ENCODE data around the gene NEGR1. TPM values are rescaled to one million over a fixed set of nuclear protein-coding genes. Genes with fewer than 3 reads are reported as not detected.

The NEGR1 gene
- total RNA-seq, 2 experiments from 2014 or later, result not detected

DNA sequence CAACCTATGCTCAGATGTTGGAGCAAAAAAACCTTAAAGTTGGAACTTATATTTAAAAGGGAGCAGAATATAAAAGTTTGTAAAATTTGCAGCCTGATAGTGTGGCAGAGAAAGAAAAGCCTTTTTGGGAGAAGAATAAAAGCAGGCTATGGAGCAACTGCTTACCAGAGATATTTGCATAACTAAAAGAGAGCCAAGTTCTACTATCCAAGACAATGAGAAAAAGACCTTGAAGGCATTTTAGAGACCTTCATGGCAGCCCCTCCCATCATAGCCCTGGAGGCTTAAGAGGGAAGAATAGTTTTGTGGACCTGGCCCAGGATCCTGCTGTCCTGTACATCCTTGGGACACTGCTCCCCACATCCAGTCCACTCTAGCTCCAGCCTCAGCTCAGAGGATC, 889.0 kb downstream of the NEGR1 start:
- peaks cover 29% of the 10 kb centered on the region for H3K9me3 Mint-ChIP-seq
- no peaks in the 10 kb centered on the region for H3K4me1 Mint-ChIP-seq (ENCODE audit: low read depth)
- no peak for DNase-seq
- no peaks in the 10 kb centered on the region for H3K27me3 Mint-ChIP-seq (ENCODE audit: low read depth)
- intact Hi-C loops (cut with micrococcal nuclease), result no loop called here
- no peaks in the 10 kb centered on the region for H3K36me3 Mint-ChIP-seq (ENCODE audit: low read depth)
- H3K4me3 Mint-ChIP-seq, result no peak overlapping the region
- H3K27ac Mint-ChIP-seq, result no peak overlapping the region
- CTCF ChIA-PET, result no interaction called here

DNA sequence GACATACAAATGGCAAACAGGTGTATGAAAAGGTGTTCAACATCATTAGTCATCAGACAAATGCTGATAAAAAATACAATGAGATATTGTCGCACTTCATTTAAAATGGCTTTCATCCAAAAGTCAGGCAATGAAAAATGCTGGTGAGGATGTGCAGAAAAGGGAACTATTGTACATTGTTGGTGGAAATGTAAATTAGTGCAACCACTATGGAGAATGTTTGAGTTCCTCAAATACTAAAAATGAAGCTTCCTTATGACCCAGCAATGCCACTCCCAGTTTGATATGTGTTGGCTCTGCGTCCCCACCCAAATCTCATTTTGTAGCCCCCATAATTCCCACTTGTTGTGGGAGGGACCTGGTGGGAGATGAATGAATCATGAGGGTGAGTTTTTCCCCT, 891.8 kb downstream of the NEGR1 start:
- CTCF ChIA-PET, result no interaction called here
- DNase-seq, result no peak
- Mint-ChIP-seq H3K27me3 (ENCODE audit: low read depth) (no peaks in the 10 kb centered on the region), H3K4me3 (no peak overlapping the region), H3K36me3 (ENCODE audit: low read depth) (no peaks in the 10 kb centered on the region), H3K9me3 (peaks cover 33% of the 10 kb centered on the region), H3K27ac (no peak overlapping the region), H3K4me1 (ENCODE audit: low read depth) (no peaks in the 10 kb centered on the region)
- intact Hi-C loops (cut with micrococcal nuclease), result no loop called here

DNA sequence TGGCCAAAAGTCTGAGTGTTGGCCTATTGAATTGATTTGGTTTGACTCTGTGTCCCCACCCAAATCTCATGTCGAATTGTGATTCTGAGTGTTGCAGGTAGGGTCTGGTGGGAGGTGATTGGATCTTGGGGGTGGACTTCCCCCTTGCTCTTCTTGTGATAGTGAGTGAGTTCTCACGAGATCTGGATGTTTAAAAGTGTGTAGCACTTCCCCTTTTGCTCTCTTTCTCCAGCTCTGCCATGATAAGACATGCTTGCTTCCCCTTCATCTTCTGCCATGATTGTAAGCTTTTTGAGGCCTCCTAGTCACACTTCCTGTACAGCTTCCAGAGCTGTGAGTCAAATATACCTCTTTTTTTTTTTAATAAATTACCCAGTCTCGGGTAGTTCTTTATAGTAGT, 904.5 kb downstream of the NEGR1 start:
- H3K4me3 Mint-ChIP-seq, result no peak overlapping the region

DNA sequence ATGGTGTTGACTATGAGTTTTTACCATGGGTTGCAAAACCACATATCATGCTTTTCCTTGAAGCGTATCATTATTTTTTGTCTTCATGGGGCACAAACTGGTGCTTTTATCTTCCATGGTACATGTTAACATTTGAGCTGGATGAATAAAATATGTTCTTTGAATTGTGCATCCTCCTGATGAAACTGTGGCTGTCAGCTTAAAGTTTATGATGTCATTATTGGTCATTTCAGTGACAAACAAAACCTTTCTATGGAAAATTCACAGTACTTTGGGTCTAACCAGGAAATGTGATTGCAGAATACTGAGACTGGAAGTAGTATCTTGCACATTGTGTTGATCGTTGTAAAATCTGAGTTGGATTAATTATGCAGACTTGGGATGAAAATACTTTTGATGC, 909.8 kb downstream of the NEGR1 start:
- Mint-ChIP-seq H3K9me3 (peaks cover 2% of the 10 kb centered on the region), H3K27me3 (ENCODE audit: low read depth) (no peaks in the 10 kb centered on the region), H3K4me1 (ENCODE audit: low read depth) (no peaks in the 10 kb centered on the region), H3K36me3 (ENCODE audit: low read depth) (no peaks in the 10 kb centered on the region), H3K27ac (no peak overlapping the region), H3K4me3 (no peak overlapping the region)
- intact Hi-C loops (cut with micrococcal nuclease), result no loop called here
- no peak for DNase-seq
- CTCF ChIA-PET, result no interaction called here

More for the DNA sequence above, 904.5 kb downstream of the NEGR1 start:
- intact Hi-C loops (cut with micrococcal nuclease), result no loop called here
- no peaks in the 10 kb centered on the region for H3K4me1 Mint-ChIP-seq (ENCODE audit: low read depth)
- CTCF ChIA-PET, result no interaction called here
- H3K27me3 Mint-ChIP-seq (ENCODE audit: low read depth), result no peaks in the 10 kb centered on the region
- H3K36me3 Mint-ChIP-seq (ENCODE audit: low read depth), result no peaks in the 10 kb centered on the region
- H3K9me3 Mint-ChIP-seq, result peaks cover 14% of the 10 kb centered on the region
- H3K27ac Mint-ChIP-seq, result no peak overlapping the region
- DNase-seq, result no peak

DNA sequence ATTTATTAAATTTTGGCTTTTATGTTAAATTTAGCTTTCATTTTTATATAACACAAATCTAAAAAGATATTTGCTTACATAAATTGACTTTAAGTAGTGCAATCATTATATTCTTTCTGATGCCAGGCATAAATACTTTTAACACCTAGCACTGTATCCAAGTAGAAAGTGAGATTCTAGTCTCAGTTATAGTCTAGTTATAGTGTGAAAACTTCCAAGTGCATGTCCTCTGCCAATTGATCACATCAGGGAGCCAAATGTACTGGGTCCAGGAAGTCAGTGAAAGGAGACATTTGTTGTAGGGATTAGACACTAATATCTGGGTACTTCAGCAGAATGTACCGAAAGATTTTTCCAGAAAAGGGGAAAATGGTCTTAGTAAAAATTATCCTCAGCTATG, 910.8 kb downstream of the NEGR1 start:
- Mint-ChIP-seq H3K4me3 (no peak overlapping the region), H3K27me3 (ENCODE audit: low read depth) (no peaks in the 10 kb centered on the region), H3K4me1 (ENCODE audit: low read depth) (no peaks in the 10 kb centered on the region), H3K36me3 (ENCODE audit: low read depth) (no peaks in the 10 kb centered on the region), H3K27ac (no peak overlapping the region), H3K9me3 (no peaks in the 10 kb centered on the region)
- intact Hi-C loops (cut with micrococcal nuclease), result no loop called here
- CTCF ChIA-PET, result no interaction called here
- DNase-seq, result no peak

DNA sequence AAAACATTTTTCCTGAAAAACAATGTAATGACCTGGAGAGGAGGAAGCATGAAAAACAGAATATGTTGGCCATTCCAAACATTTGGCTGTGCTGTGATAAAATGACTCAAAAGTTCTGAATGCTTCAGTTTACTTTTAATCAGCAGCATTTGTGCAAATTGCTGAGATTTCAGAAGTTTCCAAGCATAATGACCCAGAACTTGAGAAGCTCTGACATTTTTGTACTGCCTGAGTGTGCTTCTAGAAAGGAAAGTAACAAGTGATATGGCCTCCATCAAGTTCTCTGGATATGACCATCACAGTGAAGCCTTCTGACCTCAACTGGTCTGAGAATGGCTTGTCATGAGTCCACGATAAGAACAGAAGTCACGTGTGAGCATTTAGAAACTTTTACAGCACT, 918.1 kb downstream of the NEGR1 start:
- Mint-ChIP-seq H3K9me3 (peaks cover 5% of the 10 kb centered on the region), H3K36me3 (ENCODE audit: low read depth) (no peaks in the 10 kb centered on the region), H3K4me1 (ENCODE audit: low read depth) (no peaks in the 10 kb centered on the region), H3K4me3 (no peak overlapping the region), H3K27ac (no peak overlapping the region), H3K27me3 (ENCODE audit: low read depth) (no peaks in the 10 kb centered on the region)
- intact Hi-C loops (cut with micrococcal nuclease), result no loop called here
- no peak for DNase-seq
- CTCF ChIA-PET, result no interaction called here

DNA sequence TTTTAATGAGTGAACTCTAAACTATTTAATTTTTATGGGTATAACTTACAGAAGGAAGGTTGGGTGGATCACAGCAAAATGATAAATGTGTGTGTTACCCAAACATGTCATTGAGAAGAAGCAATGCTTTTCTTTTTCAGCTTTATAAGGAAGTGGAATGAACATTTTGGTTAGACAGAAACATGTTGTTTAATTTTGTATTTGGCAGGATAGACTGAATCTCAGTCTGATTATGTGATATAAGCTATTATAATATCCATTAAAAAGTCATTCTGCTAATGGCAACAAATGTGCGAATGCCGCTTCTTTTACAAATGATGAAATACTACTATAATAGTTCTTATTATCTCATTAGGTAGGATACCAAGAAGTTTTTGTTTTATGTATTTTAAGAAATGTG, 919.6 kb downstream of the NEGR1 start:
- Mint-ChIP-seq H3K27ac (no peak overlapping the region), H3K36me3 (ENCODE audit: low read depth) (no peaks in the 10 kb centered on the region), H3K27me3 (ENCODE audit: low read depth) (no peaks in the 10 kb centered on the region), H3K4me1 (ENCODE audit: low read depth) (no peaks in the 10 kb centered on the region), H3K4me3 (no peak overlapping the region), H3K9me3 (peaks cover 9% of the 10 kb centered on the region)
- no peak for DNase-seq
- CTCF ChIA-PET, result no interaction called here
- intact Hi-C loops (cut with micrococcal nuclease), result no loop called here

DNA sequence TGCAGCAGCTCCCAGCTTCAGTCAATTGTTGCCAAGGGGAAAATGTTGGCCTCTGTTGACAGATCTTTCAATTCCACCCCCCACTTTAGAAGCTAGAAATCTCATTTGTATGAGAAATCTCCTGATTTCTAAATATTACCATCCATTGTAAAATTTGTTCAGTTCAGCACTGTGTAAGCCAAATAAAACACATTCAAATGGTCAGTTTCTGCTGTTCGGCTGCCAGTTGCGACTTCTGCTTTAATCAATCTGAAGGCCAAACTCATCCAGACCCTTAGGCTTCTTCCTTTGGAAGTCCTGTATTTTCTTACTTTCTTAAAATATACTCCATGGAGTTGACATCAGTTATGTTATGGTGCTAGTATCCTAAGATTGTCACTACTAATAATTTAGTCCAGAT, 920.3 kb downstream of the NEGR1 start:
- Mint-ChIP-seq H3K4me1 (ENCODE audit: low read depth) (no peaks in the 10 kb centered on the region), H3K4me3 (no peak overlapping the region), H3K27ac (no peak overlapping the region), H3K36me3 (ENCODE audit: low read depth) (no peaks in the 10 kb centered on the region), H3K9me3 (peaks cover 11% of the 10 kb centered on the region), H3K27me3 (ENCODE audit: low read depth) (no peaks in the 10 kb centered on the region)
- CTCF ChIA-PET, result no interaction called here
- DNase-seq, result no peak
- intact Hi-C loops (cut with micrococcal nuclease), result no loop called here

DNA sequence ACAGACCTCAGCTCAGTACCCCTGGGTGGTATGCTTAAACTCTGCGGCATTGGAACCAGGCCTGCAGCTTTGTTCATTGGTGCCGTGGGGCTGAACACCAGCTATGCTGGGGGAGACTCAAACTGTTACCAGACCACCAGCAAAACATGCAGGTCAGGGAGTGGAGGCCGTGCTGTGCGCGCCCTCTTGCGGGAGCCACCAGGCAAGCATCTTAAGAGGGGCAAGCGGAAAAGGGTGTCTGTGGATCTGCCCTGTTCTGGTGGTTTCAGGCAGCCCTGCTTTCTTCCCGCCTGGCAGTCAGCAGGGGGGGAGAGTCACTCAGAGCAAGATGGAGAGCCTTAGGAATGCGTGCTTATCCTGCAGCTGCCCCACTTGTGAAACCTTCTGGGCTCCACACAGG, 924.6 kb downstream of the NEGR1 start:
- Mint-ChIP-seq H3K27me3 (ENCODE audit: low read depth) (no peaks in the 10 kb centered on the region), H3K4me1 (ENCODE audit: low read depth) (no peaks in the 10 kb centered on the region), H3K9me3 (peaks cover 13% of the 10 kb centered on the region), H3K4me3 (no peak overlapping the region), H3K27ac (no peak overlapping the region), H3K36me3 (ENCODE audit: low read depth) (no peaks in the 10 kb centered on the region)
- CTCF ChIA-PET, result no interaction called here
- DNase-seq, result no peak
- intact Hi-C loops (cut with micrococcal nuclease), result no loop called here

DNA sequence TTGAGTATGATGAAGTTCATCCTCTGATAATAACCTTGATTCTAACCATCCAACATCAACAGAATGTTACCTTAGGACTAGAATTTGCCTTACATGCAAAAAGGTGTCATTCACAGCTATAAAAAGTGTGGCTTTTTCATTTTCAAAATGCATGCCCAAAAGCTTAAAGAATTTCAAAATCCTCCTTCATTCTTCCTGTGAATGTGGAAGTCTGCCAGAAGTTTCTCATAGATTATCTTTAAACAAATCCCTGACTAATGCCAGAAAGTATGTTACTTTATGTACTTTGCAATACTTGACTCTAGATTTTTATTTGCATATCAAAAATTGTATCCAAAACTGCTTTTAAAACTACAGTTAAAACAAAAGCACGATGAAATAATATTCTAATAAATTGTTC, 930.9 kb downstream of the NEGR1 start:
- intact Hi-C loops (cut with micrococcal nuclease), result no loop called here
- Mint-ChIP-seq H3K27ac (no peak overlapping the region), H3K27me3 (ENCODE audit: low read depth) (no peaks in the 10 kb centered on the region), H3K4me1 (ENCODE audit: low read depth) (no peaks in the 10 kb centered on the region), H3K4me3 (no peak overlapping the region), H3K36me3 (ENCODE audit: low read depth) (no peaks in the 10 kb centered on the region), H3K9me3 (peaks cover 1% of the 10 kb centered on the region)
- CTCF ChIA-PET, result no interaction called here
- DNase-seq, result no peak

DNA sequence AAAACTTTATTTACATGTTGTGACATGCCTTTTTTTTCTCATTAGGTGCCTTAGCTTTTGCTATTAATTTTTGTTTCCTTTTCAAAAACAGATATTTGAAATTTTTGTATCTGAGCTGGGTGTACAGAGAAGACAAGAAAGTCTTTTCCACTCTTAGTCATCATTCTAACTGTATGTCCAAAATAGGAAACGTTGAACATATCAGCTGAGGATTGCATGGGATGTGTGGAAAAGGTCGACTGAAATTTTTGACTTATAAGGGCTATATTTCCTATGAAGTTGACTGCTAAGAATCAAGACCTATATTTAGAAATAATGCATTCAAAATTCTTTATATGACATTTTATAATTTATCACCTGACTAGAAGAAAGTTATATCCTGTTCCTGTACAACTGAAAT, 931.5 kb downstream of the NEGR1 start:
- Mint-ChIP-seq H3K36me3 (ENCODE audit: low read depth) (no peaks in the 10 kb centered on the region), H3K4me3 (no peak overlapping the region), H3K4me1 (ENCODE audit: low read depth) (no peaks in the 10 kb centered on the region), H3K9me3 (no peaks in the 10 kb centered on the region), H3K27ac (no peak overlapping the region), H3K27me3 (ENCODE audit: low read depth) (no peaks in the 10 kb centered on the region)
- intact Hi-C loops (cut with micrococcal nuclease), result no loop called here
- CTCF ChIA-PET, result no interaction called here
- no peak for DNase-seq

DNA sequence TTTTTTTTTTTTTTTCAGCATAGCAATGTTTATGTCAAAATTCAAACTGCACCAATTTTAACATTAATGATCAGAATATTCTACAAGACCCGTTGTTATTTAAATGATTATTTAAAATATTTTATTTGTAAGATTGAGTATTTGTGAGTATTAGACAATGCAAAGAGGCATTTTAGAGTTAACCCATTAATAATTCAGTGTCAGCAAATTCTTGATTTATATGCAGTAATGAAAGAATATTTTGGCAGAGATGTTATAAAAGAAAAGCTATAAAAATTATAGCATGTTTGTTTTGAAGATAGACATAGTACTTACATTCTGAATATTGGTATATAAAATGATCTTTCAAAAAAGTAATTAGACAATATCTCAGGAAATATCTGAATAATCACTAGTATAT, 932.0 kb downstream of the NEGR1 start:
- no peaks in the 10 kb centered on the region for H3K36me3 Mint-ChIP-seq (ENCODE audit: low read depth)
- H3K4me3 Mint-ChIP-seq, result no peak overlapping the region
- no peak overlapping the region for H3K27ac Mint-ChIP-seq
- no peaks in the 10 kb centered on the region for H3K27me3 Mint-ChIP-seq (ENCODE audit: low read depth)
- intact Hi-C loops (cut with micrococcal nuclease), result no loop called here
- no peaks in the 10 kb centered on the region for H3K4me1 Mint-ChIP-seq (ENCODE audit: low read depth)
- DNase-seq, result no peak
- H3K9me3 Mint-ChIP-seq, result no peaks in the 10 kb centered on the region
- CTCF ChIA-PET, result no interaction called here

Data from activated naive CD4-positive, alpha-beta T cell treated with anti-CD3 and anti-CD28 coated beads for 36 hours (primary cell).